ENCODE results near the gene OR2T1.
"Not testable (repeated sequence)": the region's sequence is repeated elsewhere in the genome, so short reads cannot be mapped to it uniquely, and the experiment has no call there.

GRCh38 chr1:248427526-248428191, 24.8 kb downstream of the OR2T1 start:
- TF ChIP-seq, protein P1, sequence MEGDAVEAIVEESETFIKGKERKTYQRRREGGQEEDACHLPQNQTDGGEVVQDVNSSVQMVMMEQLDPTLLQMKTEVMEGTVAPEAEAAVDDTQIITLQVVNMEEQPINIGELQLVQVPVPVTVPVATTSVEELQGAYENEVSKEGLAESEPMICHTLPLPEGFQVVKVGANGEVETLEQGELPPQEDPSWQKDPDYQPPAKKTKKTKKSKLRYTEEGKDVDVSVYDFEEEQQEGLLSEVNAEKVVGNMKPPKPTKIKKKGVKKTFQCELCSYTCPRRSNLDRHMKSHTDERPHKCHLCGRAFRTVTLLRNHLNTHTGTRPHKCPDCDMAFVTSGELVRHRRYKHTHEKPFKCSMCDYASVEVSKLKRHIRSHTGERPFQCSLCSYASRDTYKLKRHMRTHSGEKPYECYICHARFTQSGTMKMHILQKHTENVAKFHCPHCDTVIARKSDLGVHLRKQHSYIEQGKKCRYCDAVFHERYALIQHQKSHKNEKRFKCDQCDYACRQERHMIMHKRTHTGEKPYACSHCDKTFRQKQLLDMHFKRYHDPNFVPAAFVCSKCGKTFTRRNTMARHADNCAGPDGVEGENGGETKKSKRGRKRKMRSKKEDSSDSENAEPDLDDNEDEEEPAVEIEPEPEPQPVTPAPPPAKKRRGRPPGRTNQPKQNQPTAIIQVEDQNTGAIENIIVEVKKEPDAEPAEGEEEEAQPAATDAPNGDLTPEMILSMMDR (conservative IDR thresholded peaks at IDR 0.05; ENCODE audit: low read length) = not testable (repeated sequence)
- not testable (repeated sequence) for TF ChIP-seq EZH2phosphoT487 (IDR thresholded peaks at IDR 0.05; ENCODE audit: borderline replicate concordance)
